ENCODE results near the gene ORC3.
"Not testable (repeated sequence)": the region's sequence is repeated elsewhere in the genome, so short reads cannot be mapped to it uniquely, and the experiment has no call there.

ORC3 gene

DNA sequence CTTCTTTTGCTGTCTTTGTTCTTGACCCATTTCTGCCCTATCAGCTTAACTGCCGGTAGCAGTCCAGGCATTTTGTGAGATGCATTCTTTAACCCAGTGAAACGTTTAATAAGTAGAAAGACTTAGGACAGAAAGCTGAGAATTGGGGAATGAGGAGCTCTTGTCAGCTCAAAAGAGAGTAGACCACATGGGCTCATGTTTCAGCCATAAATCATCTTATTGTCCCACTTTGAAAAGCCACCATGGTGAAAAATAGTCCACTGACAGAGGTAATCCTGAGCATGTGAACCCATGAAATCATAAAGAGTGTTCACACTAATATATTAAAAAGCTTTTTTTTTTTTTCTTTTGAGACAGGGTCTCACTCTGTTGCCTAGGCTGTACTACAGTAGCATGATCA is 16.3 kb downstream of the ORC3 start:
- FAIRE-seq, result no peak

- no peak for FAIRE-seq
Observed at GRCh38 chr6:87608802-87609201, 18.9 kb downstream of the ORC3 start.

- FAIRE-seq, result not testable (repeated sequence)
Observed at GRCh38 chr6:87613018-87613417, 23.1 kb downstream of the ORC3 start.

DNA sequence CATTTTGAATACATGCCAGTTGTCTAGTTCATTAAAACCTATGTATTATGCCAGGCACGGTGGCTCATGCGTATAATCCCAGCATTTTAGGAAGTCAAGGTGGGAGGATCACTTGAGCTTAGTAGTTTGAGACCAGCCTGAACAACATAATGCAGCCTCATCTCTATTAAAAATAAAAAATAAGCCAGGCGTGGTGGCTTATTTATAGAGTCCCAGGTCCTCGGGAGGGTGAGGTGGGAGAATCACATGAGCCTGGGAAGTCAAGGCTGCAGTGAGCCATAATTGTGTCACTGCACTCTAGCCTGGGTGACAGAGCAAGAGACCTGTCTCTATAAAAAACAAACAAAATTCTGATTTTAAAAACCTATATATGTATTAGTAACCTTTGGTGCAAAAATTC is 27.5 kb downstream of the ORC3 start:
- FAIRE-seq, result no peak

- no peak for FAIRE-seq
Observed at GRCh38 chr6:87618531-87618930, 28.6 kb downstream of the ORC3 start.

- no peak for FAIRE-seq
Observed at GRCh38 chr6:87623248-87623647, 33.3 kb downstream of the ORC3 start.

DNA sequence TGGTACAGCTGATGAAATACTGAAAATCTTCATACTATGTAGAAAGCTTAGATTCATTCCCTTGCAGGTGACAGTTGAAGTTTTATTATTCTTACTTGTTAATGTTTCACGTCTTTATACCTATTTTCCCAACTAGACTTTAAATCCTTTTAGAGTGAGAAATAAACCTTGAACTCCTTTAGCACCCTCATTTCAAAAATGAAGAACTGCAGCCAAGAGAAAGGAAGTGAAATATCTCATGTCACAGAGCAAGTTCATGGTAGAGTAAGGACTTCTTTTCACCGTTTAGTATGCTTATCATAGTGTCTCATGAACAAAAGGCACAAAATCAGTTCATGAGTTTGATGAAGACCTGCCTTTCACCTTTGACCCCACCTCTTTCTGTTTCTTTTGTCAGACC is 38.5 kb downstream of the ORC3 start:
- no peak for FAIRE-seq

DNA sequence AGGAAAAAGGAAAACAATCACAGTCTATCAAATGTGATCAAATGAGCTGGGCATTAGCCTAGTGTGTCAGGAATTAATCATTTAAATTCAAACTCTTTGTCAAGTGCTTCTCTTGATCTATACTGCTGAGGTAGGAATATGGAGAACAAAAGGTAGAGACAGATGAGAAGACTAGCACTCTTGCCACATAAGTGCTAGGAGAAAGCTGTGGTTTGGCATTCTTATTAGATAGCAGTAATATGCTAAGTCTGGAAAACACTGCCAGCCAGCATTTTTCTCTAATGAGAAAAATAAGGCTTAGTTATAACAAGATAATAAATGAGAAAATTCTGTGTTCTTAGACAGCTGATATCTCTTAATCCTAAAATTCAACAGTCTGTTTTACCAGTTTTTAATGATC is 38.9 kb downstream of the ORC3 start:
- FAIRE-seq, result no peak

- no peak for FAIRE-seq
Observed at GRCh38 chr6:87630746-87631145, 40.8 kb downstream of the ORC3 start.

GRCh38 chr6:87633851-87634250 is 43.9 kb downstream of the ORC3 start:
- no peak for FAIRE-seq

DNA sequence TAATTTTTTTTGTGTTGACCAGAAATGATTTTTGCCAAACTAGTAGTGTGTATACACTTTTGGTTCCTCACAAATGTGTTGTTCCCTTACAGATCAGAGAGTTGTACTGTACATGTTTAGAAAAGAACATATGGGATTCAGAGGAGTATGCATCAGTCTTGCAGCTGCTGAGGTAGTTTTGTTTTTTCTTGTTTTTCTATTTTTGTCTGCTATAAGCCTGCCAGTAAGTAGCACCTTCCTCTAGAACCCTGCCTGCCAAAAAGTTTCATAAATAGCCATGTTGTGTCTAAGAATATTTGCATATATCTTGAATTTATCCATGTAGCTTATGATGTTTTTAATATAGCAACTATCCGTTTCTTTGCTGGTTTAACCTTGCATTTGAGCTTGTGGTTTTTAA is 46.4 kb downstream of the ORC3 start:
- FAIRE-seq, result no peak

- no peak for FAIRE-seq
Observed at GRCh38 chr6:87637106-87637505, 47.2 kb downstream of the ORC3 start.

GRCh38 chr6:87639373-87639772 is 49.4 kb downstream of the ORC3 start:
- FAIRE-seq, result no peak

DNA sequence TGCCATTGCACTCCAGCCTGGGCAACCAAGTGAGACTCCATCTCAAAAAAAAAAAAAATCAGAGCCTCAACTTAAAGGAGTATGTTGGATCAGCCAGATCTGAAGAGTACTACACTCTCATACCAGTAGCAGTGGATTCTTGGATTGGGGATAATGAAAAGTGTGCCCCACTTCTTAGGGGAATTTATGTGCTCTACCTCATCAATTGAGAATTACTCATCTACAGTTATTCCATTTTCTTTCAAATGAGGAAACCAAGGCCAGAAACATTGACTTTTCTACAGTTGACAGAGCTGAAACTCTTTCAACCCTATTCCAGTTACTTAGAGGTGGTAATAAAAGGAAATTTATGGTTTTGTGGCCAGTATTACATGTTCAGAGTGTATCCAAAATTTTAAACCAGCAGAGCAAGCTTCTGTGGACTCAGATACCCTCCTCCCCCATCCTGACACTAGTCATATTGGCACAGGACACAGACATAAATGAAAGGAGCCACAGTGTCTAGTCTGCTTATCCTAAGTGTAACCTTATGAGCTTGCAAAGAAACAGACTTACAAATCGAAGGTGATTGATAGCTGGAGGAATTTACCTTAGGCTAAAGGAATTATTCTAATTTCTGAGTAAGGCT is 51.2 kb downstream of the ORC3 start:
- no peak for FAIRE-seq

- FAIRE-seq, result no peak
Observed at GRCh38 chr6:87645080-87645479, 55.1 kb downstream of the ORC3 start.

DNA sequence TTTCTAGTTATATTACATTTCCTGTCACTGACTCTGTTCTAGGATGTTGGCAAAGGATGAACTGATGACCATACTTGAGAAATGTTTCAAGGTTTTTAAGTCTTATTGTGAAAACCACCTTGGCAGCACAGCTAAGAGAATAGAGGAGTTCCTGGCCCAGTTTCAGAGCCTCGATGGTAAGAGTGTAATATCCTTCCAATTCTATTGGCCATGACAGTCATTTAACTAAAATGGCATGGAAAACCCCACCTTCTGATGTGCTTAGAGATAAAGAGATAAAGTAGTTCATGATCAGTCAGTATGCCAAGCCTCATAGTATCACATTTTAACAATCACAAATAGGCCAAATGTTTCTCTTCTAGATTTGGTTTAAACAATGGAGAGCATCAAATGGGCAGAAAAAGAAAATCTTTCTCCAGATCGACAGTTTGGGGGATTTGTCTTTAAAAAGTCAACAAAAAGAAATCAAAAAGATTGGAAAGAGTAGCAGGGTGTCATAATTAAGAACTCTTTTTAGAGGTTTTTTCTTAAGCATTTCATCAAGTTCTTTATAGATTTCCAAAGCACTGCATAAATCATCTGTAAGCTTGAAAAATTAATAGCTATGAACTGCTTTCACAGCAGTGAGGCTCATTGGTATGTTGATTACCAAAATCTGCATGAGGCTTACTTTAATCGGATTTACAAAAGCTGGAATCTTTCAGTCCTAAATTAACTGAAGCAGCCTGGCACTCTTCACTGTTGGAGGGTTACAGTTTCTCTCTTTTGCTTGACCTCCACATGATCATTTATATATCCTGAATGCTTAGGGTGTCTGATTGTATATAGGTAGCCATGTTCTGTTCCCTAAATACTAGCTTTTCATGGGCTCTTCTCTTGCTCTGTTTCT is 63.4 kb downstream of the ORC3 start:
- no peak for FAIRE-seq

DNA sequence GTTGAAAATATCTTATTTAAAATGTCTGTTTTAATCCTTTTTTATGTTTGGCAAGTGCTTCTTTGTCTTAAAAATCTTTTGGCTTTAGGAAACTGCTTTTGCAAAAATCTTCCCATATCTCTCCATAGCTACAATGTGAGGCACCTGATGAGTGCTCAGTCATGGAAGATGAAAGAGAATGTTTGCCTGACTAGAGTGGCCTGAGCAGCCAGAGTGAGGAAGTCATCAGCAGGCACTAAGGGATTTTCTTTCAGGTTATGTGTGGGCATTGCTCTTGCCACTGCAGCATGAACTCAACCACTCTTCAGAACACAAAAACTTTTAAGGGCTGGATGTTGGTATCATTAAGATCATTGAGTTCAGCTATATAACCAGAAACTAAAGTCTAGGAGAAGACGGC is 64.2 kb downstream of the ORC3 start:
- FAIRE-seq, result no peak

DNA sequence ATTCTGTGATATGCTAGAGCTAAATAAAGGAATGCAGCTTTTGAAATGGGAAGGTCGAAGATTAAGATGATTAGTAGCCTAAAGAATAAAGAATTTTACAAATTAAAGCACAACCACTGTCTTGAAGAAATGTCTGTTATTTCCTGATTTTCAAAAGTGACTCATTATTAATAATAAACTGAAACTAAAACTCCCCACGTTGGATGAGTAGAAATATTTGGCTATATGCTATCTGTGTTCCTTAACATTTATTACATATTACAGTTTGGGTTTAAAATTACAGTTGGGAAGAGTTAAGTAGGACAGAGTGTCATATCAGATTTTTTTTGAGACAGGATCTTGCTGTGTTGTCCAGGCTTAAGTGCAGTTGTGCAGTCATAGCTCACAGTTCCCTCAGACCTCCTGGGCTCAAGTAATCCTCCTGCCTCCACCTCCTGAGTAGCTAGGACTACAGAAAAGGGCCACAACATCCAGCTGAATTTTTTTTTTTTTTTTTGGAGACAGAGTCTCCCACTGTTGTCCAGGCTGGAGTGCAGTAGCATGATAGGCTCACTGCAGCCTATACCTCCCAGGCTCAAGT is 65.0 kb downstream of the ORC3 start:
- FAIRE-seq, result no peak

GRCh38 chr6:87655824-87656223 is 65.9 kb downstream of the ORC3 start:
- FAIRE-seq, result no peak

DNA sequence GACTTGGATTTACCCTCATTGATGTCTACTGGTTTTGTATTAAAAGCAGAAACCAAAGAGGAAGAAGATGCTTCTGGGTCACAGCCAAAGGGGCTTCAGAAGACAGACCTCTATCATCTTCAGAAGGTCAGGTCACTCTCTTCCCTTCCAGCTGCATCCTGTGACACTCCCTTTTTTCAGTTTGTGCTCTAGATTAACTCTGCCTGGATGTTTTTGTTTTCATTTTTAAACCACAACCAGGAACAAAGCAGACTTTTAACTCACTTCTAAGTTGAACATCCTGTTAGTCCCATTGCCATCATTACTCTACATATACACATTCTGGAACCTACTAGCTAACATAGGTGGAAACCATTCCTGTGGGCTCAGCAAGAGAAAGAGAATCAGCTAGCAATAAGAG is 66.9 kb downstream of the ORC3 start:
- FAIRE-seq, result peak; percentile 73

DNA sequence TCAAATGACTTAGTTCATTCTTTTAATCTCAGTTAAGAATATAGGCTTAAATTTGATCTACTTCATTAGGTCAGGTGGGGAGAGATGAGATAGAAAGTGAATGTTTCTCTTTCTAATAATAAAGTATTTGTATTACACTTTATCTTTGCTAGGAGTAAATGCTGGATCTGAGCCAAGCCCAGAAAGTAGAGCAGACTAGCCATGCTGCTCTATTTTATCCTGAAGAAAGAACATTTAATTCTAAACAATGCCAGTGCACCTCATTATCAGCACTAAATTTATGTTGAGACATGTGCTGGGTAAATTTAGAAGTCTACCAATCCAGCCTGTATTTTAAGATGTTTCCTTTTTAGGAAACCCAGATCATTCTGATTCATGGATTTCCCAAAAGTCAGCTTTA is 68.6 kb downstream of the ORC3 start:
- FAIRE-seq, result no peak

DNA sequence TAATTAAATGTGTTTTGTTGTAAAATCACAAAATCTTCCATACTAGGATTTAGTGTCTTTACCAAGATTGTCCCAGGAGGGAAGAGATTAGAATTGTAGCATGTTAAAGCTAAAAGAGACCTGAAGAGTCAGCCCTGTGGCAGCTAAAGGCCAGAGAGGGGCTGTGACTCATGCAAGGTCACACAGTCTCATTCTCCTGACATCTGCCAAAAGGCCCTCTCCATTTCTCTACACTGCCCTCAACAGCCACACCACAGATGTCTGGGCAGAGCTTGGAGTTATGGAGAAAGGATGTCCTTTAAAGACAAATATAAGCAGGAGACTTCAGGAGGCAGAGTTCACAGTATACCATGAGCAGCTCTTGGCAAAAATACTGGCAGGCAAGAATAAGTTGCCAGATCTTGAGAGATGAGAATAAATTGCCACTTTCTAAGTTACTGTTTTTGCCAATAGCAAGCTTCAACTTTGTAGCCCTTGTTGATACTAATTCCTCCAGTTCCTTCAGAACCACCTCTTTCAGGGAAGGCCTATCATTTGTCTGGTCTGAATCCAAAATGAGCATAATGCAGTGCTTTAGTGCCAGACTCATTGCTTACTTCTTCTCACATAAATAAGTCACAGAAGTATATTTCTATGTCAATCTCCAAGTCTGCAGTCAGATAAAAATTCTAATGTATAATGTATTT is 70.4 kb downstream of the ORC3 start:
- no peak for FAIRE-seq

GRCh38 chr6:87661016-87661415 is 71.1 kb downstream of the ORC3 start:
- no peak for FAIRE-seq

- FAIRE-seq, result no peak
Observed at GRCh38 chr6:87661503-87661902, 71.6 kb downstream of the ORC3 start.

Data from endometrium (tissue), 2 donors.